K562 (cell line): ENCODE measurements around the gene ARNT2. TPM values are rescaled to one million over a fixed set of nuclear protein-coding genes. Genes with fewer than 3 reads are reported as not detected.

Experiments used
- CHD7 ChIP-seq: fragments of 200-600 bp; sonication (generic); IDR thresholded peaks from one replicate; pipeline ENCODE4 v1.6.1; 2012; ENCODE audit warnings: mild to moderate bottlenecking, low read depth, low read length, inconsistent platforms
- polyA plus RNA-seq, 8 experiments: library from polyadenylated mRNA; depleted of rRNA in 4 of 8; stranded (reverse) in 5 of 8; unstranded in 3 of 8; fragments of >200 nt; fragmentation: Nextera tagmentation in 2 of 8; fragmentation: Illumina TruSeq in 1 of 8; extraction: Ambion mirVana in 2 of 8; extraction: Trizol in 1 of 8; gene quantifications; 2 replicates each; pipeline versions ENCODE4 v1.2.1 to v1.2.3, GENCODE V29; 2011 to 2014; ENCODE audit warnings: inconsistent platforms in 1 of 8, missing spikeins in 1 of 8
- total RNA-seq, 7 experiments: library from RNA; depleted of rRNA in 6 of 7; stranded (reverse); fragments of >200 nt in 6 of 7; fragmentation: Illumina TruSeq in 2 of 7; extraction: Trizol in 2 of 7; gene quantifications; 2 replicates each; pipeline versions ENCODE4 v1.2.1 to v1.2.3, GENCODE V29; 2011 to 2021; ENCODE audit warnings: low replicate concordance in 1 of 7

Gene ARNT2
- total and polyA plus RNA-seq, 9 of the 15 experiments (the other 6 are each of a cell fraction or from before 2014, with no cell fraction given) = 0.01 TPM; not detected in 8

- no peak for TF ChIP-seq CHD7
Measured at GRCh38 chr15:80607287-80607980, 203.3 kb downstream of the ARNT2 start (continued).
